GM23338 (cell line): ENCODE measurements around the gene UBA1.

Experiments
- CREB1 ChIP-seq: fragments of 250-450 bp; sonication (Bioruptor Pico); IDR thresholded peaks from 2 replicates; pipeline ENCODE4 v1.5.0; 2020; ENCODE audit warnings: low read depth, mild to moderate bottlenecking, moderate library complexity
- EZH2 ChIP-seq: fragments of 200-600 bp; sonication (generic); IDR thresholded peaks from one replicate; pipeline ENCODE4 v1.8.0; 2017; ENCODE audit warnings: antibody characterized with exemption, mild to moderate bottlenecking, low read depth; ENCODE audit not compliant: unreplicated experiment
- EZH2phosphoT487 ChIP-seq: fragments of 200-600 bp; sonication (generic); IDR thresholded peaks from one replicate; pipeline ENCODE4 v1.8.1; 2018; ENCODE audit warnings: antibody characterized with exemption; ENCODE audit not compliant: unreplicated experiment
- JUNB ChIP-seq: IDR thresholded peaks from one replicate; pipeline ENCODE4 v1.6.1; 2016; ENCODE audit warnings: antibody characterized with exemption; ENCODE audit not compliant: unreplicated experiment
- POLR2AphosphoS5 ChIP-seq: IDR thresholded peaks from 2 replicates; pipeline ENCODE4 v1.6.1; 2016; ENCODE audit warnings: antibody characterized with exemption, low read depth
- ZNF331 ChIP-seq: fragments of 250-450 bp; sonication (Bioruptor Pico); IDR thresholded peaks from 2 replicates; pipeline ENCODE4 v1.5.0; 2020; ENCODE audit warnings: low read depth, mild to moderate bottlenecking, moderate library complexity
- TF ChIP-seq, protein P1 (sequence below), 2 experiments: fragments of 200-600 bp in 1 of 2; sonication (generic) in 1 of 2; conservative IDR thresholded peaks; 2 replicates each; pipeline versions ENCODE4 v1.5.1 to v1.6.1; 2016 to 2017; ENCODE audit warnings: antibody characterized with exemption in 2 of 2, low read depth in 2 of 2, mild to moderate bottlenecking in 2 of 2, moderate library complexity in 1 of 2
- TF ChIP-seq, protein P2 (sequence below): IDR thresholded peaks from one replicate; pipeline ENCODE4 v1.6.1; 2018; ENCODE audit warnings: antibody characterized with exemption; ENCODE audit not compliant: unreplicated experiment
- TF ChIP-seq, protein P3 (sequence below): IDR thresholded peaks from 2 replicates; pipeline ENCODE4 v1.6.1; 2016; ENCODE audit warnings: antibody characterized with exemption

DNA sequence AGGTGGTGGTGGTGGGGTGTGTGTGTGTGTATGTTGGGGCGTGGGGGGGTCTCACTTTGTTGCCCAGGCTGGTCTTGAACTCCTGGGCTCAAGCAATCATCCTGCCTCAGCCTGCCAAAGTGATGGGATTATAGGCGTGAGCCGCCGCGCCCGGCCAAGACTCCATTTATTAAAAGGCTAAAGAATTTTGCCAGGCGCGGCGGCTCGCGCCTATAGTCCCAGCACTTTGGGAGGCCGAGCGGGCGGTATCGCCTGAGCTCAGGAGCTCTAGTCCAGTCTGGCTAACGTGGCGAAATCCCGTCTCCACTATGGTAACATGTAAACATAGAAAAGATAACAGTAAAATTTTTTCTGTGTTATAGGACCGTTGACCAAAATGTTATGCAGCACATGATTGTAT is 3.7 kb upstream of the UBA1 start:
- TF ChIP-seq POLR2AphosphoS5 (no peak), EZH2 (no peak), EZH2phosphoT487 (no peak), JUNB (no peak), ZNF331 (no peak), CREB1 (no peak)
- TF ChIP-seq, protein P1, sequence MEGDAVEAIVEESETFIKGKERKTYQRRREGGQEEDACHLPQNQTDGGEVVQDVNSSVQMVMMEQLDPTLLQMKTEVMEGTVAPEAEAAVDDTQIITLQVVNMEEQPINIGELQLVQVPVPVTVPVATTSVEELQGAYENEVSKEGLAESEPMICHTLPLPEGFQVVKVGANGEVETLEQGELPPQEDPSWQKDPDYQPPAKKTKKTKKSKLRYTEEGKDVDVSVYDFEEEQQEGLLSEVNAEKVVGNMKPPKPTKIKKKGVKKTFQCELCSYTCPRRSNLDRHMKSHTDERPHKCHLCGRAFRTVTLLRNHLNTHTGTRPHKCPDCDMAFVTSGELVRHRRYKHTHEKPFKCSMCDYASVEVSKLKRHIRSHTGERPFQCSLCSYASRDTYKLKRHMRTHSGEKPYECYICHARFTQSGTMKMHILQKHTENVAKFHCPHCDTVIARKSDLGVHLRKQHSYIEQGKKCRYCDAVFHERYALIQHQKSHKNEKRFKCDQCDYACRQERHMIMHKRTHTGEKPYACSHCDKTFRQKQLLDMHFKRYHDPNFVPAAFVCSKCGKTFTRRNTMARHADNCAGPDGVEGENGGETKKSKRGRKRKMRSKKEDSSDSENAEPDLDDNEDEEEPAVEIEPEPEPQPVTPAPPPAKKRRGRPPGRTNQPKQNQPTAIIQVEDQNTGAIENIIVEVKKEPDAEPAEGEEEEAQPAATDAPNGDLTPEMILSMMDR (conservative IDR thresholded peaks at IDR 0.05; ENCODE audit: low read depth in 2 of 2): no peak
- TF ChIP-seq, protein P2, sequence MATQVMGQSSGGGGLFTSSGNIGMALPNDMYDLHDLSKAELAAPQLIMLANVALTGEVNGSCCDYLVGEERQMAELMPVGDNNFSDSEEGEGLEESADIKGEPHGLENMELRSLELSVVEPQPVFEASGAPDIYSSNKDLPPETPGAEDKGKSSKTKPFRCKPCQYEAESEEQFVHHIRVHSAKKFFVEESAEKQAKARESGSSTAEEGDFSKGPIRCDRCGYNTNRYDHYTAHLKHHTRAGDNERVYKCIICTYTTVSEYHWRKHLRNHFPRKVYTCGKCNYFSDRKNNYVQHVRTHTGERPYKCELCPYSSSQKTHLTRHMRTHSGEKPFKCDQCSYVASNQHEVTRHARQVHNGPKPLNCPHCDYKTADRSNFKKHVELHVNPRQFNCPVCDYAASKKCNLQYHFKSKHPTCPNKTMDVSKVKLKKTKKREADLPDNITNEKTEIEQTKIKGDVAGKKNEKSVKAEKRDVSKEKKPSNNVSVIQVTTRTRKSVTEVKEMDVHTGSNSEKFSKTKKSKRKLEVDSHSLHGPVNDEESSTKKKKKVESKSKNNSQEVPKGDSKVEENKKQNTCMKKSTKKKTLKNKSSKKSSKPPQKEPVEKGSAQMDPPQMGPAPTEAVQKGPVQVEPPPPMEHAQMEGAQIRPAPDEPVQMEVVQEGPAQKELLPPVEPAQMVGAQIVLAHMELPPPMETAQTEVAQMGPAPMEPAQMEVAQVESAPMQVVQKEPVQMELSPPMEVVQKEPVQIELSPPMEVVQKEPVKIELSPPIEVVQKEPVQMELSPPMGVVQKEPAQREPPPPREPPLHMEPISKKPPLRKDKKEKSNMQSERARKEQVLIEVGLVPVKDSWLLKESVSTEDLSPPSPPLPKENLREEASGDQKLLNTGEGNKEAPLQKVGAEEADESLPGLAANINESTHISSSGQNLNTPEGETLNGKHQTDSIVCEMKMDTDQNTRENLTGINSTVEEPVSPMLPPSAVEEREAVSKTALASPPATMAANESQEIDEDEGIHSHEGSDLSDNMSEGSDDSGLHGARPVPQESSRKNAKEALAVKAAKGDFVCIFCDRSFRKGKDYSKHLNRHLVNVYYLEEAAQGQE: no peak
- TF ChIP-seq, protein P3, sequence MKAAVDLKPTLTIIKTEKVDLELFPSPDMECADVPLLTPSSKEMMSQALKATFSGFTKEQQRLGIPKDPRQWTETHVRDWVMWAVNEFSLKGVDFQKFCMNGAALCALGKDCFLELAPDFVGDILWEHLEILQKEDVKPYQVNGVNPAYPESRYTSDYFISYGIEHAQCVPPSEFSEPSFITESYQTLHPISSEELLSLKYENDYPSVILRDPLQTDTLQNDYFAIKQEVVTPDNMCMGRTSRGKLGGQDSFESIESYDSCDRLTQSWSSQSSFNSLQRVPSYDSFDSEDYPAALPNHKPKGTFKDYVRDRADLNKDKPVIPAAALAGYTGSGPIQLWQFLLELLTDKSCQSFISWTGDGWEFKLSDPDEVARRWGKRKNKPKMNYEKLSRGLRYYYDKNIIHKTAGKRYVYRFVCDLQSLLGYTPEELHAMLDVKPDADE: no peak
